Measurements from ENCODE around the gene FRMD5. TPM values are rescaled to one million over a fixed set of nuclear protein-coding genes. Genes with fewer than 3 reads are reported as not detected.

FRMD5 gene
- total RNA-seq, 1 experiment from 2014 or later: 27.2 TPM

GRCh38 chr15:43941555-43941954 lies 253.5 kb downstream of the FRMD5 start (continued):
- no peak for TF ChIP-seq FOSL1 (IDR thresholded peaks at IDR 0.05; ENCODE audit: low read depth)

GRCh38 chr15:43941071-43941470 lies 254.0 kb downstream of the FRMD5 start:
- no peak for TF ChIP-seq RAD21 (IDR thresholded peaks at IDR 0.05; ENCODE audit: low read depth)
- no peak for TF ChIP-seq ZFX (IDR thresholded peaks at IDR 0.05)
- TF ChIP-seq YY1 (IDR thresholded peaks at IDR 0.05; ENCODE audit: extremely low read depth, insufficient replicate concordance, low read depth, low read length): no peak
- no peak for TF ChIP-seq SP1 (IDR thresholded peaks at IDR 0.05; ENCODE audit: low read depth)
- no peak for TF ChIP-seq CBX3 (IDR thresholded peaks at IDR 0.05; ENCODE audit: low read depth)
- no peak for TF ChIP-seq CEBPB (IDR thresholded peaks at IDR 0.05; ENCODE audit: low read depth)
- no peak for TF ChIP-seq FOSL1 (IDR thresholded peaks at IDR 0.05; ENCODE audit: low read depth)
- TF ChIP-seq ELF1 (IDR thresholded peaks at IDR 0.05; ENCODE audit: borderline replicate concordance, low read depth): no peak
- no peak for TF ChIP-seq MAX (IDR thresholded peaks at IDR 0.05)
- TF ChIP-seq SRF (IDR thresholded peaks at IDR 0.05; ENCODE audit: low read depth): no peak
- TF ChIP-seq SIN3A (IDR thresholded peaks at IDR 0.05; ENCODE audit: low read depth): no peak
- no peak for TF ChIP-seq POLR2AphosphoS5 (IDR thresholded peaks at IDR 0.05; ENCODE audit: low read depth, low read length)
- TF ChIP-seq POLR2A (IDR thresholded peaks at IDR 0.05; ENCODE audit: borderline replicate concordance, extremely low read depth, insufficient read depth, insufficient read length): no peak
- no peak for TF ChIP-seq ATF3 (IDR thresholded peaks at IDR 0.05)
- TF ChIP-seq EZH2 (IDR thresholded peaks at IDR 0.05): no peak
- no peak for TF ChIP-seq REST (IDR thresholded peaks at IDR 0.05; ENCODE audit: low read depth)
- no peak for TF ChIP-seq JUND (IDR thresholded peaks at IDR 0.05)
- no peak for TF ChIP-seq EGR1 (IDR thresholded peaks at IDR 0.05; ENCODE audit: low read depth)
- TF ChIP-seq ZBTB33 (IDR thresholded peaks at IDR 0.05; ENCODE audit: extremely low read depth, insufficient replicate concordance, low read length): no peak
- no peak for TF ChIP-seq ZNF274 (IDR thresholded peaks at IDR 0.05; ENCODE audit: low read depth, low read length)
- intact Hi-C loops (cut with micrococcal nuclease): no loop called here
- H3K36me3 ChIP-seq (ENCODE audit: control insufficient read depth in 1 of 2, insufficient read depth in 2 of 2, low read length in 2 of 2): no peaks in the 10 kb centered on the region
- no peaks in the 10 kb centered on the region for H3K9me2 ChIP-seq (ENCODE audit: insufficient read depth)
- H3K4me3 ChIP-seq (replicated peaks in 1 of 2; ENCODE audit: low read depth in 1 of 2, low read length in 2 of 2): no peak overlapping the region
- POLR2A ChIA-PET: no interaction called here
- CTCF ChIA-PET: interaction anchor here (1.2 kb wide), 1 partner anchor 560 kb away, joined by 3 read pairs; no protein-coding TSS in a partner anchor
- H3K9ac ChIP-seq (ENCODE audit: low read length): no peak overlapping the region
- no peak overlapping the region for H3K27ac ChIP-seq (ENCODE audit: low read depth, low read length)
- no TSS peak for BruUV-seq (replicated peaks)
- RAD21 ChIA-PET (ENCODE audit: low non-redundant PET in 1 of 2, low total read pairs in 2 of 2, uncharacterized antibody in 2 of 2, unreplicated experiment in 2 of 2): no interaction called here
- no peaks in the 10 kb centered on the region for H3K4me1 ChIP-seq (ENCODE audit: control insufficient read depth in 1 of 2, insufficient read depth in 2 of 2, low read length in 2 of 2)
- no peaks in the 10 kb centered on the region for H3K27me3 ChIP-seq (ENCODE audit: insufficient read depth, low read length)
- DNase-seq (ENCODE audit: low read depth, low spot score): no peak
- no peak for ATAC-seq
- H3K79me2 ChIP-seq (ENCODE audit: insufficient read depth, low read length): peaks cover 34% of the 10 kb centered on the region
- no peak overlapping the region for H3K4me2 ChIP-seq (ENCODE audit: low read length)
- H2AFZ ChIP-seq (ENCODE audit: low read depth, low read length, poor library complexity, severe bottlenecking): no peak overlapping the region
- H4K20me1 ChIP-seq (ENCODE audit: insufficient read depth): peaks cover 7% of the 10 kb centered on the region
- H3K9me3 ChIP-seq (ENCODE audit: control insufficient read depth in 1 of 2, insufficient read depth in 1 of 2, low read depth in 1 of 2, low read length in 2 of 2): no peaks in the 10 kb centered on the region
